ENCODE measurements around the gene CAPN12.

DNA sequence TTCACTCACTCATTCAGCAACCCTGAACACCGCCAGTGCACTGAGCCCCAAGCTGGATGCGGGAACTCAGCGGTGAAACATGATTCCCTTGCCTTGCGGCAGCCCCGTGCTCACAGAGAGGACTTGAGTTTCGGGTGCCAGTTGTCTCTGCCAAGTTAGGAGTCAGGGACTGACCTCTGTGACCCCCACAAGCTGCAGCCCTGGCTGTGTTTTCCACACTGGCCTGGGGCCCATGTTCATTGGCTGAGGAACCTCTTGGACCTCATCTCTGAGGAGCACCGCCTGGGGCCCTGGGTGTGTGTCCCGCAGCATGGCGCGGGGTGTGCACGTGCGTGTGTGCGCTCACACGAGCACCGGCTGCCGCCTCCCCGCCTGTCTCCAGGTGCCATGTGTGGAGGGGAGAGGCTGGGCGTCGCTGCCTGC is 31.0 kb downstream of the CAPN12 start:
- TF ChIP-seq CTCF (conservative IDR thresholded peaks at IDR 0.05; ENCODE audit: low read length) (no peak), EZH2phosphoT487 (IDR thresholded peaks at IDR 0.05; ENCODE audit: borderline replicate concordance) (no peak)
